Right lobe of liver (tissue), 4 donors: ENCODE results near the gene DGUOK.

Source experiments
- CTCF ChIP-seq, 4 donors: fragments of 200-600 bp in 3 of 4; fragments of 450-650 bp in 1 of 4; IDR thresholded peaks; one replicate each; pipeline versions ENCODE4 v1.5.1 to v1.8.0; 2016 to 2022; ENCODE audit warnings: antibody characterized with exemption in 4 of 4, mild to moderate bottlenecking in 2 of 4
- POLR2A ChIP-seq: fragments of 450-650 bp; IDR thresholded peaks from one replicate; pipeline ENCODE4 v1.6.1; 2017; ENCODE audit warnings: antibody characterized with exemption, mild to moderate bottlenecking
- donor health status: DM: no; HTN: no; CAD: no.
- donor health status: DM: no; HTN: no; CAD: no.
- donor health status: DM: no; HTN: yes; CAD: no.

GRCh38 chr2:73970141-73970803 lies 43.6 kb downstream of the DGUOK start:
- TF ChIP-seq POLR2A (no peak), CTCF (IDR thresholded peaks at IDR 0.05) (no peak)
